MCF 10A (cell line): ENCODE results near the gene CGN. TPM values are rescaled to one million over a fixed set of nuclear protein-coding genes. Genes with fewer than 3 reads are reported as not detected.

ENCODE experiments used
- BruUV-seq: library from RNA; stranded (reverse); fragments of 400-500 nt; replicated peaks from 2 replicates; lab custom pipeline; 2021; lab: Mats Ljungman, UMichigan
- CTCF ChIA-PET: fragments of 300-600 bp; sonication (Branson Sonifier 250); formaldehyde crosslinking; extraction: SDS; loops from one replicate; lab custom pipeline; 2021; ENCODE audit warnings: antibody characterized with exemption, inconsistent platforms; lab: Yijun Ruan, JAX
- POLR2A ChIA-PET: fragments of 300-600, 350-650 bp; sonication (Branson Sonifier 250); formaldehyde crosslinking; extraction: SDS; loops from one replicate; lab custom pipeline; 2020; ENCODE audit warnings: antibody characterized with exemption, inconsistent platforms; lab: Yijun Ruan, JAX
- DNase-seq: peaks from one replicate; pipeline ENCODE4 v3.0.0-alpha.2; 2018; ENCODE audit not compliant: unreplicated experiment
- H3K27ac Mint-ChIP-seq: one replicate; pipeline ENCODE4 v1.8.0; 2022; ENCODE audit warnings: mild to moderate bottlenecking, low read depth, mixed read lengths; ENCODE audit not compliant: unreplicated experiment
- H3K27me3 Mint-ChIP-seq: one replicate; pipeline ENCODE4 v1.8.0; 2022; ENCODE audit warnings: mixed read lengths; ENCODE audit not compliant: insufficient read depth, unreplicated experiment
- H3K36me3 Mint-ChIP-seq: one replicate; pipeline ENCODE4 v1.8.0; 2022; ENCODE audit warnings: mild to moderate bottlenecking, moderate library complexity, mixed read lengths; ENCODE audit not compliant: insufficient read depth, unreplicated experiment
- H3K4me1 Mint-ChIP-seq: one replicate; pipeline ENCODE4 v1.8.0; 2022; ENCODE audit warnings: mixed read lengths; ENCODE audit not compliant: insufficient read depth, unreplicated experiment
- H3K4me3 Mint-ChIP-seq: one replicate; pipeline ENCODE4 v1.8.0; 2022; ENCODE audit warnings: mild to moderate bottlenecking, moderate library complexity, mixed read lengths; ENCODE audit not compliant: unreplicated experiment
- H3K9me3 Mint-ChIP-seq: one replicate; pipeline ENCODE4 v1.8.0; 2022; ENCODE audit warnings: mixed read lengths; ENCODE audit not compliant: unreplicated experiment
- CTCF ChIP-seq: fragments of 200-600 bp; IDR thresholded peaks from one replicate; pipeline ENCODE4 v1.8.0; 2022; ENCODE audit warnings: antibody characterized with exemption, mild to moderate bottlenecking; ENCODE audit not compliant: unreplicated experiment
- intact Hi-C: fragments of 100-400 bp; cut with micrococcal nuclease; formaldehyde crosslinking; loops from 2 replicates; pipeline ENCODE4 v1.14.1; 2022
- total RNA-seq: library from RNA; stranded (reverse); gene quantifications from 2 replicates; pipeline ENCODE4 v1.2.3, GENCODE V29; 2022

CGN gene
- total RNA-seq, 1 experiment from 2014 or later: 0.33 TPM

GRCh38 chr1:151526735-151527525 is 15.7 kb downstream of the CGN start:
- Mint-ChIP-seq H3K4me3 (no peak overlapping the region), H3K27ac (no peak overlapping the region), H3K4me1 (no peaks in the 10 kb centered on the region), H3K27me3 (no peaks in the 10 kb centered on the region), H3K36me3 (no peaks in the 10 kb centered on the region), H3K9me3 (no peaks in the 10 kb centered on the region)
- intact Hi-C loops: no loop called here
- no peak for DNase-seq
- POLR2A ChIA-PET: interaction anchor here (1.0 kb wide), 2 partner anchors 16 to 236 kb away, joined by 3 to 4 read pairs; partner anchors contain the start of genes CGN and MRPL9
- CTCF ChIA-PET: interaction anchor here (0.6 to 1.3 kb wide), 3 partner anchors 34 to 68 kb away, joined by 3 to 4 read pairs (median 3); no protein-coding TSS in a partner anchor
- no TSS peak for BruUV-seq
- no peak for TF ChIP-seq CTCF

GRCh38 chr1:151529211-151529702 is 18.1 kb downstream of the CGN start:
- Mint-ChIP-seq H3K36me3 (no peaks in the 10 kb centered on the region), H3K9me3 (no peaks in the 10 kb centered on the region), H3K4me3 (no peak overlapping the region), H3K27ac (no peak overlapping the region), H3K27me3 (no peaks in the 10 kb centered on the region), H3K4me1 (no peaks in the 10 kb centered on the region)
- no TSS peak for BruUV-seq
- ChIA-PET POLR2A (interaction anchor here (0.6 to 0.9 kb wide), 3 partner anchors 10 to 170 kb away, joined by 3 read pairs; no protein-coding TSS in a partner anchor), CTCF (interaction anchor here (0.7 to 2.0 kb wide), 3 partner anchors 15 to 307 kb away, joined by 3 to 6 read pairs (median 5); no protein-coding TSS in a partner anchor)
- no peak for TF ChIP-seq CTCF
- no peak for DNase-seq
- intact Hi-C loops: no loop called here

GRCh38 chr1:151529781-151530180 is 18.6 kb downstream of the CGN start:
- Mint-ChIP-seq H3K4me3 (no peak overlapping the region), H3K4me1 (no peaks in the 10 kb centered on the region), H3K9me3 (no peaks in the 10 kb centered on the region), H3K36me3 (no peaks in the 10 kb centered on the region), H3K27ac (no peak overlapping the region), H3K27me3 (no peaks in the 10 kb centered on the region)
- POLR2A ChIA-PET: interaction anchor here (0.9 to 1.0 kb wide), 2 partner anchors 8 to 10 kb away, joined by 3 read pairs; no protein-coding TSS in a partner anchor
- intact Hi-C loops: no loop called here
- CTCF ChIA-PET: interaction anchor here (0.6 to 2.0 kb wide), 5 partner anchors 52 to 1758 kb away, joined by 3 to 6 read pairs (median 4); no protein-coding TSS in a partner anchor
- TF ChIP-seq CTCF: no peak
- BruUV-seq: no TSS peak
- DNase-seq: no peak

- no peak for TF ChIP-seq CTCF
- no TSS peak for BruUV-seq
- intact Hi-C loops: no loop called here
- Mint-ChIP-seq H3K4me1 (no peaks in the 10 kb centered on the region), H3K4me3 (no peak overlapping the region), H3K27me3 (no peaks in the 10 kb centered on the region), H3K9me3 (no peaks in the 10 kb centered on the region), H3K36me3 (no peaks in the 10 kb centered on the region), H3K27ac (no peak overlapping the region)
- ChIA-PET POLR2A (interaction anchor here (0.6 to 1.0 kb wide), 4 partner anchors 9 to 118 kb away, joined by 3 to 7 read pairs (median 4); no protein-coding TSS in a partner anchor), CTCF (interaction anchor here (0.6 to 2.0 kb wide), 6 partner anchors 53 to 1757 kb away, joined by 3 to 6 read pairs (median 3); no protein-coding TSS in a partner anchor)
- DNase-seq: no peak
These were observed 19.3 kb downstream of the CGN start for GRCh38 chr1:151530461-151530860.
